Measurements from ENCODE around the gene CRYAA.

Gene CRYAA

DNA sequence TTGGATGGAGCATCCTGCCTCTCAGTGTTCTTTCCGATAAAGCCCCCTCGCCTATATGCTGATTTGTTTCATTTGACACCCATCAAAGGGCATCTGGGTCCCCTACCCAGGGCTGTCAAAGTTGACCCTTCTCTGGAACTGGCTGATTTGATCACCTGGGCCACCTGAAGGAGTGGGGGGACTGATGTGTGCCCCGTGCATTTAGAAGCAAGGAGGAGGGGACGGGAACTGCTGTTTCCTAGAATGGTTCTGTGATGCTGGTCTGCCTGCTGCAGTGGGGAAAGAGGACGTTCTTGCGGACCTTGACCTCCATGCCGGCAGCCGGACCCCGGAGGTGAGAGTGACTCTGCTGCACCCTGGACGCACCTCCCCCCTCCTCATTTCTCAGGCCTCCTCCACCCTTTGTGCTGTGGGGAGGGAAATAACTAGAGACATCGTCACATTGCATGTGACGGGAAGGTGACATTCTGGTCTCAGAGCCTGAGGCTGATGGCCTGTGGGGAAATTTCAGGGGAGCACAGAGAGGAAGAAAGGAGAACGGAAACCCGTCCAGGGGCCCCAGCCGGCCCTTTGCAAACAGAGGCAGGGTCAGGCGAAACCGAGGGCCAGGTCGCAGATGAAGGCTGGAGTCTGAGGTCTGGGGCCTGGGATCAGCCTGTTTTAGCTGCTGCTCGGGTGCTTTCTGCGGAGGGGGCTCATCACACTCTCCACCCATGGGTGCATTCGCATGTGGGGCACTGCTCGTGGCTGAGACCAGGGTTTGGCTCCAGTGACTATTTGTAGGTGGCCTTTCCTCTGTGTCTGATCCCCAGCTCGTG, 25.7 kb downstream of the CRYAA start:
- Histone ChIP-seq H3K4me3 (ENCODE audit: low read depth, low read length) (no peak overlapping the region), H3K9me3 (ENCODE audit: control insufficient read depth, insufficient read depth, low read length) (no peaks in the 10 kb centered on the region), H3K27me3 (ENCODE audit: control insufficient read depth, insufficient read depth, low read length) (no peaks in the 10 kb centered on the region), H3K4me1 (ENCODE audit: control insufficient read depth, insufficient read depth, low read length) (no peaks in the 10 kb centered on the region), H3K9ac (ENCODE audit: low read depth, low read length) (no peak overlapping the region), H3K36me3 (ENCODE audit: control insufficient read depth, insufficient read depth, low read length) (no peaks in the 10 kb centered on the region)

DNA sequence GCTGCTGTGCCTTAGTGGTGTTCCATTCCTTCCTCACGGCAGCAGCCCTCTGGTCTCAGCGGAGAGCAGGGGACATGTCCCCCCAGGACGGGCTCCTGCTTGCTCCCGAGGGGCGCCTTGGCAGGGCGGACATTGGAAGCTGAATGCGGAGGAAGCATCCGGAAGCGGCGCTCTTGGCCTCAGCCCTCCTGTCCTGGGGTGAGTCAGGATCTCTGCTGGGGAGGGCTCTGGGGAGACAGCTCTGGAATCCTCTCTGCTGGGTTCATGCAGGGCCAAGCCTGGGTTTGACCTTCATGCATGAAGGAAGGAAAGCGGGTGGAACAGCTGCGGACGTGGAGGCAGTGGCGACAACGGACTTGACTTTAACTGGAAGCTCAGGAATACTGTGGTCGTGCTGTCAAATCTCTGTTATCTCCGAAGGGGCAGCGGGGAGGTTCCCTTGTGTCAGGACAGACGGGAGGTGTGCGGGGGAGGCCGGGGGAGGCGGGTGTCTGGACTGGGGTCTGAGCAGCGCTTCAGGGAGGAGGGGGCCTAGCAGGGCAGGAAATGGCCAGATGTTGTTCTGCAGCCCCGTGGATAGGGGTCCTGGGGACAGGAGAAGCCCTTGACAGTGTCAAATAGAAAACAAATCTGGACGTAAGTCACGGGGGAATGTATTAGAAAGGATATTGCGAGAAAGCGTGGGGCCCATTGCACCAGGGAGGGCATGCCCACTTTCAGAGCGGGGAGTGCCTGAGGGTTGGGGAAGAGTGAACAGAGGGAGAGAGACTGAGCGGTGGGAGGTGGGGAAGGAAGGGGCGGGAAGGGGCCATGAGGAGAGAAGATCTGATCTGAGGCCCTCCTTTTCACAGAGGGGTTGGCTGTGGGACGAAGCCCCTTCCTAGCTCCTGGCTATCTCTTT, 26.6 kb downstream of the CRYAA start:
- H3K4me3 ChIP-seq (ENCODE audit: low read depth, low read length) = no peak overlapping the region
- H3K4me1 ChIP-seq (ENCODE audit: control insufficient read depth, insufficient read depth, low read length) = no peaks in the 10 kb centered on the region
- H3K27me3 ChIP-seq (ENCODE audit: control insufficient read depth, insufficient read depth, low read length) = no peaks in the 10 kb centered on the region
- no peak overlapping the region for H3K9ac ChIP-seq (ENCODE audit: low read depth, low read length)
- no peaks in the 10 kb centered on the region for H3K36me3 ChIP-seq (ENCODE audit: control insufficient read depth, insufficient read depth, low read length)
- no peaks in the 10 kb centered on the region for H3K9me3 ChIP-seq (ENCODE audit: control insufficient read depth, insufficient read depth, low read length)

DNA sequence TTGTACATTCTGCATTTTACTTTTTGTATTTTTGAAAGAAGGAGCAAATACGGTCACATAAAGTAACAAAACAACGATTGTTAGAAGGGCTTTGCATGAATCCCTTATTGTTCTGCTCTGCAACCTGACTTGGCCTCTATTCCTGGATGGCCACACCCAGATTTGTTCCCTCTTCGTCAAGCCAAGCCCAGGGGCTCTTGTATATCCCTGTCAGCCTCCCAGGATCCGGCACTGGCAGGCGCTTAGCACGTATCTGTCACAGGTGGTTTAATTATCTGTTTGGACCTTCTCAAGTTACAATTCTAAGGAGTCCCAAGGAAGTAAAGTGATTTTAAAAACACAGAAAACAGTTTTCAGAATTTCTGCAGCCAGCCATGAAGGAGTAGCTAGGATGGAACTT, 28.0 kb downstream of the CRYAA start:
- Histone ChIP-seq H3K36me3 (ENCODE audit: control insufficient read depth, insufficient read depth, low read length) (no peaks in the 10 kb centered on the region), H3K4me3 (ENCODE audit: low read depth, low read length) (no peak overlapping the region), H3K9ac (ENCODE audit: low read depth, low read length) (no peak overlapping the region), H3K9me3 (ENCODE audit: control insufficient read depth, insufficient read depth, low read length) (peaks cover 3% of the 10 kb centered on the region), H3K27me3 (ENCODE audit: control insufficient read depth, insufficient read depth, low read length) (no peaks in the 10 kb centered on the region), H3K4me1 (ENCODE audit: control insufficient read depth, insufficient read depth, low read length) (no peaks in the 10 kb centered on the region)

DNA sequence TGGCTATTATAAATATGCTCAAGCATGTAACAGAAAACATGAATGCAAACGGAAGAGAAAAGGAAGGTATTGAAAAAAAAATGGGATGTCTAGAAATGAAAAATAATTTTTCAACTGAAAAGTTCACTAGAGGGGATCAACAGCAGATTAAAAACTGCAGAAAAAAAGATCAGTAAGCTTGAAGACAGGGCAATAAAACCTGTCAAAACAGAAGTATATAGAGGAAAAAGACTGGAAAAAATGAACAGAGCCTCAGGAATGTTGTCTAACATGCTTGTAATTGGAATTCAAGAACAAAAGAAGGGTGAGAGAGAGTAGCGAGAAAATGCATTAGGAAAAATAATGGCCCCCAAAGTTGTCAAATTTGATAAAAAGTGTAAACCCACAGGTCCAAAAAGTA, 29.6 kb downstream of the CRYAA start:
- H3K36me3 ChIP-seq (ENCODE audit: control insufficient read depth, insufficient read depth, low read length) = no peaks in the 10 kb centered on the region
- H3K27me3 ChIP-seq (ENCODE audit: control insufficient read depth, insufficient read depth, low read length) = no peaks in the 10 kb centered on the region
- H3K9me3 ChIP-seq (ENCODE audit: control insufficient read depth, insufficient read depth, low read length) = peaks cover 3% of the 10 kb centered on the region
- H3K4me3 ChIP-seq (ENCODE audit: low read depth, low read length) = no peak overlapping the region
- H3K9ac ChIP-seq (ENCODE audit: low read depth, low read length) = no peak overlapping the region
- no peaks in the 10 kb centered on the region for H3K4me1 ChIP-seq (ENCODE audit: control insufficient read depth, insufficient read depth, low read length)

DNA sequence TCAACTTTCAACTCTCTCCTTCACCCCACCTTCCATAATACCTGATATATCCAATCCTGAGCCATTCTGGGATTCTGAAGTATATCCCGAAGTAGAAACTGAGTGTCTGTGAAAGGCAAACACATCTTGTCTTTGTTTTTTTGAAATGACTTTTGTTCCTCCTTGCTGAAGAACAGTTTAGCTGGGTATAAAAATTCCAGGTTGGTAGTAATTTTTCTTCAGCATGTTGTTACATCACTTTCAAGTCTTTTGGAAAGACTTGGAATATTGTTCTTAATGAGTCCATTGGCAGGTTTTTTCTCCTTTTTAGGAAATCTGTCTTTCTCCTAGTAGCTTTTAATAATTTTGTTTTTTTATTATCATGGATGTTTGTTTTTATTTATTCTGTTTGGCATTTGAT, 32.7 kb downstream of the CRYAA start:
- Histone ChIP-seq H3K9ac (ENCODE audit: low read depth, low read length) (no peak overlapping the region), H3K9me3 (ENCODE audit: control insufficient read depth, insufficient read depth, low read length) (peaks cover 3% of the 10 kb centered on the region), H3K27me3 (ENCODE audit: control insufficient read depth, insufficient read depth, low read length) (no peaks in the 10 kb centered on the region), H3K36me3 (ENCODE audit: control insufficient read depth, insufficient read depth, low read length) (no peaks in the 10 kb centered on the region), H3K4me1 (ENCODE audit: control insufficient read depth, insufficient read depth, low read length) (no peaks in the 10 kb centered on the region), H3K4me3 (ENCODE audit: low read depth, low read length) (no peak overlapping the region)

DNA sequence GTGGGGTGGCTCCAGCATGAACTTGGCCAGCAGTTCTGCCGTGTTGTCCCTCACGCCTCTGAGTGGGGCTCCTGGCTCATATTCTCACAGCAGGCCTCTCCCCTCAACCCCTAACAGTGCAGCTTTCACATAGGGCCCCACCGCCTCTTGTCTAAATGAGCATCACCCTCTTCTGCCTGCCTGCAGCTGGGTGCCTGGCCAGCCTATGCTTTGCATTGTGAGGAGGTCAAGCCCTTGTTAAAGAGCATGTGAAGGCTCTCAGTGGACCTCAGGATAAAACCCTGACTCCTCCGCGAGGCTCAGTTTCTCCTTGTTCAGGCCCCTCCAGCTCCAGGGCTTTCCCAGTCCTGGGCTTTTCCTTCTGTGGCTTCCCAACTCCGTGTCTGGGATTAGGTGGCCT, 34.8 kb downstream of the CRYAA start:
- Histone ChIP-seq H3K9ac (ENCODE audit: low read depth, low read length) (no peak overlapping the region), H3K9me3 (ENCODE audit: control insufficient read depth, insufficient read depth, low read length) (peaks cover 3% of the 10 kb centered on the region), H3K36me3 (ENCODE audit: control insufficient read depth, insufficient read depth, low read length) (no peaks in the 10 kb centered on the region), H3K4me3 (ENCODE audit: low read depth, low read length) (no peak overlapping the region), H3K4me1 (ENCODE audit: control insufficient read depth, insufficient read depth, low read length) (no peaks in the 10 kb centered on the region), H3K27me3 (ENCODE audit: control insufficient read depth, insufficient read depth, low read length) (no peaks in the 10 kb centered on the region)

DNA sequence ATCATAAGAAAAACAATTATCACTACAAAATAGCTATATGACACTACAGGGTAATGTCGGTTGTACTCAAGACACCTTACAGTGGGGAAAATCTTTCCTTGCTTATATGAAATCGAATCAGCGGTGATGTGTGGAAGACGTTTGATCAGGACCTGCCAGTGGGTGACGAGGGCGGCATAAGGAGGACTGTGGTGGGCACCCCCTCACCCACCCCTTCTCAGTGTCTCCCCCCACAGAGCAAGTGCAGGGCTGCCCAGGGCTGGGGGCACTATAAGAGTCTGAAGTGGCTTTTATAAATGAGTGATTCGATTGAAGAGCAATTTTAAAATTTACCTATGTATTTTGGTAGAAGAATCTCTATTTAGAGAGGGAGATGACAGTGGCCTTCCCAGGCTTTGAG, 35.8 kb downstream of the CRYAA start:
- H3K9ac ChIP-seq (ENCODE audit: low read depth, low read length) = no peak overlapping the region

DNA sequence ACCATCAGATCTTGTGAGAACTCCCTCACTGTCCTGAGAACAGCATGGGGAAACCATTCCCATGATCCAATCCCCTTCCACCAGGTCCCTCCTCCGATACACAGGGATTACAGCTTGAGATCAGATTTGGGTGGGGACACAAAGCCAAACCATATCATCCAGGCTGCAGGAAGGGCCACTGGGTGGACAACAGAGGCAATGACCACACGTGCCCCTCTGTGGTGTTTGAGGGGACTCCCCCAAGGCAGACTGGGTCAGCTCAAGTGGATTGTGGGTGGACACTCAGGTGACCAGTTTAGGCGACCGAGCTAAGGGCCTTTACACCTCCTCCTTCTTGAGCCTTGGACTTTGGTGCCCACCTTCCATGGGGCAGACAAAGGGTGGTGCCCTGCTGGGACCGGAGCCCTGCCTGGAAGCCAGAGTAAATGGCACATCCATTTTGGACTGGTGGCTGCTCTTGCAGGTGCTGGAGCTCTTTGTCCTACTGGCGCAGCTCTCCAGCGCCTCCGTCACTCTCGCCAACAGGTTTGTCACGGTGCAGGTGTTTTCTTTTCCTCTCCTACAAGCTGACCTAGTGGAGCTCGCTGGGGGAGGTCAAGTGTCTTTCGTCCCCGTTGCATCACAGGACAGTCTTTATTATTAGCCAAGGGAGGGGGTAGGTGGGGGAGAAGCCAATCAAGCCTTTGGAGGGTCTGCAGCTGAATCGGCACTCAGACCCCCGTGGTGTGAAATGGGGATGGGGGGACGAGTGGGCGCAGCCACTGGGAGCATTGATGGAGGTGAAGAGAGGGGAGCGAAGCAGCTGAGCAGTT, 37.6 kb downstream of the CRYAA start:
- H3K4me1 ChIP-seq (ENCODE audit: control insufficient read depth, insufficient read depth, low read length) = no peaks in the 10 kb centered on the region
- no peaks in the 10 kb centered on the region for H3K9me3 ChIP-seq (ENCODE audit: control insufficient read depth, insufficient read depth, low read length)
- no peaks in the 10 kb centered on the region for H3K36me3 ChIP-seq (ENCODE audit: control insufficient read depth, insufficient read depth, low read length)
- no peak overlapping the region for H3K9ac ChIP-seq (ENCODE audit: low read depth, low read length)
- no peaks in the 10 kb centered on the region for H3K27me3 ChIP-seq (ENCODE audit: control insufficient read depth, insufficient read depth, low read length)
- H3K4me3 ChIP-seq (ENCODE audit: low read depth, low read length) = no peak overlapping the region

More for the DNA sequence above, 35.8 kb downstream of the CRYAA start:
- no peak overlapping the region for H3K4me3 ChIP-seq (ENCODE audit: low read depth, low read length)
- H3K36me3 ChIP-seq (ENCODE audit: control insufficient read depth, insufficient read depth, low read length) = no peaks in the 10 kb centered on the region
- no peaks in the 10 kb centered on the region for H3K27me3 ChIP-seq (ENCODE audit: control insufficient read depth, insufficient read depth, low read length)
- peaks cover 3% of the 10 kb centered on the region for H3K9me3 ChIP-seq (ENCODE audit: control insufficient read depth, insufficient read depth, low read length)
- H3K4me1 ChIP-seq (ENCODE audit: control insufficient read depth, insufficient read depth, low read length) = no peaks in the 10 kb centered on the region

DNA sequence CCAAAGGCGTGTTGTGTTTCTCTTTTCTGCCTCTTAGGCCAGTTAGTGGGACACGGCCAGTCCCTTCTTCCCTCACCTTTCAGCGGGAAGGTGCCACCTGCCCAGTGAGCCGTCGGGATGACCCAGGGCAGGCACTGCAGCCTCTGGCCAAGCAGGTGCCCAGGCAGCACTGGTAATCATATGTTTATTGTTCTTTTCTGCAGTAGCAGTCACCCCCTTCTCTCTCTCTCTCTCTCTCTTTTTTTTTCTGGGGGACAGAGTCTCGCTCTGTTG, 38.2 kb downstream of the CRYAA start:
- Histone ChIP-seq H3K9ac (ENCODE audit: low read depth, low read length) (no peak overlapping the region), H3K36me3 (ENCODE audit: control insufficient read depth, insufficient read depth, low read length) (no peaks in the 10 kb centered on the region), H3K9me3 (ENCODE audit: control insufficient read depth, insufficient read depth, low read length) (no peaks in the 10 kb centered on the region), H3K4me1 (ENCODE audit: control insufficient read depth, insufficient read depth, low read length) (no peaks in the 10 kb centered on the region), H3K4me3 (ENCODE audit: low read depth, low read length) (no peak overlapping the region), H3K27me3 (ENCODE audit: control insufficient read depth, insufficient read depth, low read length) (no peaks in the 10 kb centered on the region)

DNA sequence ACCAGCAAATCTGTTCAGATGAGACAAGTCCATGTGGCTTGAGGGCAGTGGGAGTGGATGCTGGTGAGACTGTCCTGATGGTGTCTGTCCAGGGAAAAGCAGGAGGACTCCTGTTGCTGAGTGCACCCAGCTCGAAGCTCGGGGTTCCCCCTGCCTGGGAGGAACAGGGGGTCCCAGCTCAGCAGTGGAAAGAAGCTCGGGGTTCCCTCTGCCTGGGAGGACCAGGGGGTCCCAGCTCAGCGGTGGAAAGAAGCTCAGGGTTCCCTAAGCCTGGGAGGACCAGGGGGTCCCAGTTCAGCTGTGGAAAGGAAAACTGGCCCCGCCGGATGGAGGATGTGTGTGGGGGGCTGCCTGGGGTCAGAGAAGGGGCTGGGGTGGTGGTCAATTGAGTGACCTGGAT, 39.1 kb downstream of the CRYAA start:
- Histone ChIP-seq H3K27me3 (ENCODE audit: control insufficient read depth, insufficient read depth, low read length) (no peaks in the 10 kb centered on the region), H3K36me3 (ENCODE audit: control insufficient read depth, insufficient read depth, low read length) (no peaks in the 10 kb centered on the region), H3K9me3 (ENCODE audit: control insufficient read depth, insufficient read depth, low read length) (no peaks in the 10 kb centered on the region), H3K9ac (ENCODE audit: low read depth, low read length) (no peak overlapping the region), H3K4me3 (ENCODE audit: low read depth, low read length) (no peak overlapping the region), H3K4me1 (ENCODE audit: control insufficient read depth, insufficient read depth, low read length) (no peaks in the 10 kb centered on the region)

DNA sequence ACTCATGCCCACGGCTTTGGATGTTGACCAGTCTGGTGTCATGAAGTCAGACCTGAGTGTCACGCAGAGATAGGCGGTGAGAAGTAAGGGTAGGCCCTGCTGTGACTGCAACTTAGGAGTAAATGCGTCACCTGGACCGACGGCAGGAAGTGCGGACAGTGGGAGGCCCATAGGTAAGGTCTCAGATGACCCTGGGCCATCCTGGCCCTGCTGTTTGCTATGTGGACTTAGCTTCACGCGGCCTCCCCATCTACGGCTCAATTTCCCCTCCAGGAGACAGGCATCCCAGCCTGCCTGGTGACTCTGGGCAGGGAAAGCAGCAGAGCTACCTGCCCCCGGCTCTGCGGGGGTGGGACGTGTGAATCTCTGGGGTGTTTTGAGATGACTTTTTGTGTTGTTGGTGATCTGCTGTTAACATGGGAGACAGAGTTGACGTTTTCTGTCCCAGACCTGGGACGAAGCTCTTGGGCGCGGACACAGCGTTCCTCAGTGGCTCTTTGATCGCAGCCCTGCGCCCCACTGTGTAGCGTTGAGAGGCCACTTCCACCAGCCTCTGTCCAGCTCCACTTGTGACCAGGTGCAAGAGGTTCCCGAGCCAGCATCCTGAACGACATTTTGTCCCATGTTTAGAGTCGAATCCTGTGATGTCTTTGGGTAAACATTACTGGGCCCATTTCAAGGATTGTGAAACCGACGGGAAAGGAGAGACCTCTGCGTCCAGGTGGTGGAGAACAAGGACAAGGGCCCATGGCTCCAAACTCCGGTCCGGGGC, 39.9 kb downstream of the CRYAA start:
- Histone ChIP-seq H3K9me3 (ENCODE audit: control insufficient read depth, insufficient read depth, low read length) (no peaks in the 10 kb centered on the region), H3K36me3 (ENCODE audit: control insufficient read depth, insufficient read depth, low read length) (no peaks in the 10 kb centered on the region), H3K9ac (ENCODE audit: low read depth, low read length) (no peak overlapping the region), H3K4me3 (ENCODE audit: low read depth, low read length) (no peak overlapping the region), H3K27me3 (ENCODE audit: control insufficient read depth, insufficient read depth, low read length) (no peaks in the 10 kb centered on the region), H3K4me1 (ENCODE audit: control insufficient read depth, insufficient read depth, low read length) (no peaks in the 10 kb centered on the region)
